GM23248 (cell line): ENCODE measurements around the gene ELMO1.

Experiments used
- EZH2 ChIP-seq: fragments of 200-600 bp; sonication (generic); IDR thresholded peaks from 2 replicates; pipeline ENCODE4 v1.6.1; 2018; ENCODE audit warnings: antibody characterized with exemption, mild to moderate bottlenecking; ENCODE audit not compliant: insufficient read depth, poor library complexity, severe bottlenecking
- EZH2phosphoT487 ChIP-seq: fragments of 200-600 bp; sonication (generic); IDR thresholded peaks from 2 replicates; pipeline ENCODE4 v1.6.1; 2018; ENCODE audit warnings: antibody characterized with exemption, moderate library complexity, mild to moderate bottlenecking, low read depth; ENCODE audit not compliant: insufficient read depth

DNA sequence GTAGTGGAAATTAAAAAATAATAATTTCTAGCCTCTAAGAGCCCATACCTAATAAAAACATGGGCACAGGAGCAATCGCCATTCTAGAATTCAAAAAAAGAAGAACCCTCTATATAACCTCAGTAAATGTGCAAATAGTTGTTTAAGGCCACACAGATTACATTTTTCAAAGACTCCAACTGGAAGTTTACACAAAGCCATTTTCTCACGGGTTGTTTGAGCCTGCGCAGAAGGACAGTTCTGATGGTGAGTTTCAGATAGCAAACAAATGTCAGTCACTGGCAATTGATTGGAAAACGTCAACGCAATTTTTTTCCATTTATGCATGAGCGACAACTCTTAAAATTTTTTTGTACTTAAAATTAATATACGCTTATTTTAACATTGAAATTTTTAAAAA lies 23.0 kb upstream of the ELMO1 start:
- TF ChIP-seq EZH2, result no peak
- TF ChIP-seq EZH2phosphoT487, result no peak
